Measurements from ENCODE around the gene RFX8.

The RFX8 gene

DNA sequence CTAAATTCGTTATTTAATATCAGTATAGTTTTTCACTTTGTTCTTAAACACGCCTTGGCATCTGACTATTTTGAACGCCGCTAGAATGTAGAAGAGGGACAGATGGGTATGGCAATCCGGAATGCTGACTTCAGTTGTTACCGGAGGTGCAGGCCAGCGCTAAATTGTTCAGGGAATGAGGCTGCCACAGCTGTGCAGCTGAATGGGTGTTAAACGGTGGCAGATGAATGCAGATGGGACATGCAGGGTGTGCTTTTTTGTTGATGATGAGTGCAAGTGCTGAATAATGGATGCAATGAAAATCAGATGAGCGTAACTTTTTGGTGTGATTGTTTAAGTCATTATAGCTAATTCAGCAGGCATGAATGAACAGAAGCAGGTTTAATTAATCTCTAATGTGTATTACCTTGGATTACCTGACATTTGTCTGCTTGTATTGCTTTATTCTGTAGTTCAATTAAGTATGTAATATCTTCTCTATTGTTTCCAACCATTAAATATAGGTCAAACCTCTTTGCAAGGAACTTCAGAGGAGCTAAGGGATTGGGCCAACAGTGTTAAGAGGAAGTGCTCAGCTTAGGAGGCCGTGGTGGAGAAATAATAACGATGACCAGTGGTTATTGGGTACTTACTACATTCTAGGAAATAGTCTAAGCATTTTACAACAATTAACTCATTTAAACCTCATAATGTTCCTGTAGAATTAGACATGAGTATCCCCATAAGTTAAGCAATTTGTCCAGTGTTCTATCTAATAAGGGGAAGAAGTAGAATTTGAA is 75.7 kb downstream of the RFX8 start:
- TF ChIP-seq CTCF (IDR thresholded peaks at IDR 0.05; ENCODE audit: low read length, missing control alignments), result no peak
- DNase-seq (ENCODE audit: low read depth), result no peak

GRCh38 chr2:101398116-101398821 is 76.6 kb downstream of the RFX8 start:
- no peak overlapping the region for H3K4me3 ChIP-seq (replicated peaks; ENCODE audit: low read depth, low read length)
- DNase-seq (ENCODE audit: low read depth), result no peak

More for the DNA sequence above, 75.7 kb downstream of the RFX8 start:
- no peak overlapping the region for H3K4me3 ChIP-seq (replicated peaks; ENCODE audit: low read depth, low read length)

GRCh38 chr2:101396316-101396717 is 78.6 kb downstream of the RFX8 start:
- peak; percentile 89 for DNase-seq (ENCODE audit: low read depth)
- no peak for TF ChIP-seq CTCF (IDR thresholded peaks at IDR 0.05; ENCODE audit: low read length, missing control alignments)

More at GRCh38 chr2:101398116-101398821, 76.6 kb downstream of the RFX8 start:
- TF ChIP-seq CTCF (IDR thresholded peaks at IDR 0.05; ENCODE audit: low read length, missing control alignments), result no peak

GRCh38 chr2:101395545-101396315 is 79.2 kb downstream of the RFX8 start:
- H3K4me3 ChIP-seq (replicated peaks; ENCODE audit: low read depth, low read length), result no peak overlapping the region
- no peak for DNase-seq (ENCODE audit: low read depth)
- TF ChIP-seq CTCF (IDR thresholded peaks at IDR 0.05; ENCODE audit: low read length, missing control alignments), result no peak

More at GRCh38 chr2:101396316-101396717, 78.6 kb downstream of the RFX8 start:
- H3K4me3 ChIP-seq (replicated peaks; ENCODE audit: low read depth, low read length), result no peak overlapping the region

GRCh38 chr2:101388232-101388631 is 86.7 kb downstream of the RFX8 start:
- DNase-seq (ENCODE audit: low read depth), result peak; percentile 52
- H3K4me3 ChIP-seq (replicated peaks; ENCODE audit: low read depth, low read length), result no peak overlapping the region
- no peak for TF ChIP-seq CTCF (IDR thresholded peaks at IDR 0.05; ENCODE audit: low read length, missing control alignments)

DNA sequence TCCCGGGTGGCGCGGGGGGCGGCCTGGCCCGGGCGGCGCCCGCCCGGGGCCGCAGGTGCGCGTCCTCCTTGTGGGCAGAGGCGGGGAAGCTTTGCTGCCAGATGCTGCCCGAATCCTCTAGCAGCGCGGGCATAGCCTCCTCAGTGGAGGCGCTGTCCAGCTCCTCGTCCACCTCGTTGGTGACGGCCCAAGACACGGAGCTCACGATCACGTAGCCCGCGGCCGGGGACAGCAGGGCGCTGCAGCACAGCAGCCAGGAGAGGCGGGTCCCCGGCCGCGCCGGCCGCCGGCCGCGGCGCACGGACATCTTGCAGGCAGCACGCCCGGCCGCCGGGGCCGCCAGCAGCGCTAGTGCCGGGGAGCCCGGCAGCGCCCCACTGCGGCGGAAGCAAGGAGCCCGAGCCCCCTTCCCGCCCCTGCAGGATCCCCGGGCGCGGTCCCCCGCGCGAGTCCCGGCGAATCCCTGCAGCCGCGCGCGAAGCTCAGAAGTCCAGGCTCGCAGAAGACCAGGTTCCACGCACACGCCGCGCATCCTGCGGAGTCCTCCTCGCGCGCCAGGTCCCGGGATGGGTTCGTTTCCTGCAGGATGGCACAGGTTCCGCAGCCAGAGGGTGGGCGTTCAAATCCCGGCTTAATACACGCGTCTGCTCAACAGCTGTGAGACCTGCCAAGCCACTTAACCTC is 87.6 kb downstream of the RFX8 start, which contains the start of gene CREG2:
Gene CREG2, minus strand, starts transcription at position 353 of the 684 bp plus-strand sequence. Its CDS starts 46 bp downstream, at position 307.
- DNase-seq (ENCODE audit: low read depth), result peak; percentile 56
- peak within 1 kb of the TSS; percentile 45 for H3K4me3 ChIP-seq (replicated peaks; ENCODE audit: low read depth, low read length)
- TF ChIP-seq CTCF (IDR thresholded peaks at IDR 0.05; ENCODE audit: low read length, missing control alignments), result peak; percentile 21

Data from fibroblast of pulmonary artery (primary cell).